Measurements from ENCODE around the gene AUH.

AUH gene

DNA sequence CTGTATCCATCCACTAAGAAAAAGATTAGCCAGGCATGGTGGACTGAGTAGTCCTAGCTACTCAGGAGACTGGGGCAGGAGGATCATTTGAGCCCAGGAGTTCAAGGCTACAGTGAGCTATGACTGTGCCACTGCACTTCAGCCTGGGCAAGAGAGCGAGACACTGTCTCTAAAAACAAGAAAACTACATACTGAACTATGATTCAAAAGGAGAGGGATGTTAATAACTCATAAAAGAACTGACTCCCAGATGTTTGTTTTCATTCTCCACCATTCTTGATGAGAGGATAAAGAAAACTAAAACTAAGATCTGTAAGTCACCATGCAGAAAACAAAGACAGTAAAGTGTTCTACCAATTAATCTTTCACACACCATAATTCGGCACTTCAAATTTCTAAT, 53.5 kb downstream of the AUH start:
- H3K4me3 ChIP-seq (ENCODE audit: low read length), result no peak overlapping the region
- no peak for DNase-seq (ENCODE audit: low read depth)
- TF ChIP-seq, protein P1, sequence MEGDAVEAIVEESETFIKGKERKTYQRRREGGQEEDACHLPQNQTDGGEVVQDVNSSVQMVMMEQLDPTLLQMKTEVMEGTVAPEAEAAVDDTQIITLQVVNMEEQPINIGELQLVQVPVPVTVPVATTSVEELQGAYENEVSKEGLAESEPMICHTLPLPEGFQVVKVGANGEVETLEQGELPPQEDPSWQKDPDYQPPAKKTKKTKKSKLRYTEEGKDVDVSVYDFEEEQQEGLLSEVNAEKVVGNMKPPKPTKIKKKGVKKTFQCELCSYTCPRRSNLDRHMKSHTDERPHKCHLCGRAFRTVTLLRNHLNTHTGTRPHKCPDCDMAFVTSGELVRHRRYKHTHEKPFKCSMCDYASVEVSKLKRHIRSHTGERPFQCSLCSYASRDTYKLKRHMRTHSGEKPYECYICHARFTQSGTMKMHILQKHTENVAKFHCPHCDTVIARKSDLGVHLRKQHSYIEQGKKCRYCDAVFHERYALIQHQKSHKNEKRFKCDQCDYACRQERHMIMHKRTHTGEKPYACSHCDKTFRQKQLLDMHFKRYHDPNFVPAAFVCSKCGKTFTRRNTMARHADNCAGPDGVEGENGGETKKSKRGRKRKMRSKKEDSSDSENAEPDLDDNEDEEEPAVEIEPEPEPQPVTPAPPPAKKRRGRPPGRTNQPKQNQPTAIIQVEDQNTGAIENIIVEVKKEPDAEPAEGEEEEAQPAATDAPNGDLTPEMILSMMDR (conservative IDR thresholded peaks at IDR 0.05; ENCODE audit: low read depth, low read length), result no peak

DNA sequence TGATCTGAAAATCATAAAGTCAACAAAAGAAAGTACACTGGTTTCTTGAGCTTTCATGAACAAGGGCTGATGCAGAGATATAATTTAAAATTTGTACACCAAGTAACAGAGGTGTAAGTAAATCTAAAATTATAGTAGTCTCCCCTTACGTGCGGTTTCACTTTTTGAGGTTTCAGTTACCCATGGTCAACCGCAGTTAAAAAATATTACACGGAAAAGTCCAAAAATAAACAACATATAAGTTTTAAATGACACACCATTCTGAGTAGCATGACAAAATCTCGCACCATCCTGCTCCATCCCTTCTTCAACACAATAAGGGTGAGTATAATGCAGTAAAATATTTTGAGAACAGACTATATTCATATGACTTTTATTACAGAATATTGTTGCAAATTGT, 54.4 kb downstream of the AUH start:
- no peak for DNase-seq (ENCODE audit: low read depth)
- TF ChIP-seq, protein P1 (conservative IDR thresholded peaks at IDR 0.05; ENCODE audit: low read depth, low read length), result no peak
- no peak overlapping the region for H3K4me3 ChIP-seq (ENCODE audit: low read length)

DNA sequence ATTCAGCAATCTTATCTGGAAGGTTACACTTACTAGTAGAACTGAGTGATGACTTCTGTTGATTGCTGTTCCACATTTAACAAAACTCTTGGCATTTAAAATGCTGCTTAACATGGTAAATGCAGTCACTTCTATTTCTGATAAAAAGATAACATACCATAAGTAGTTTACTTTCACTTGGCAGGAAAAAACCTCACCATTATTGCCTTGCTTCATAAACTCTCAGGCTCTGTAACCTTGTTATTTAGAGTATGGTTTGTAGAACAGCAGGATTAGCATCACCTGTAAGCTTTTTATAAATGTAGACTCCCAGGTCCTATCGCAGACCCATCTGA, 55.5 kb downstream of the AUH start:
- H3K4me3 ChIP-seq (ENCODE audit: low read length), result no peak overlapping the region
- TF ChIP-seq, protein P1 (conservative IDR thresholded peaks at IDR 0.05; ENCODE audit: low read depth, low read length), result no peak
- no peak for DNase-seq (ENCODE audit: low read depth)

DNA sequence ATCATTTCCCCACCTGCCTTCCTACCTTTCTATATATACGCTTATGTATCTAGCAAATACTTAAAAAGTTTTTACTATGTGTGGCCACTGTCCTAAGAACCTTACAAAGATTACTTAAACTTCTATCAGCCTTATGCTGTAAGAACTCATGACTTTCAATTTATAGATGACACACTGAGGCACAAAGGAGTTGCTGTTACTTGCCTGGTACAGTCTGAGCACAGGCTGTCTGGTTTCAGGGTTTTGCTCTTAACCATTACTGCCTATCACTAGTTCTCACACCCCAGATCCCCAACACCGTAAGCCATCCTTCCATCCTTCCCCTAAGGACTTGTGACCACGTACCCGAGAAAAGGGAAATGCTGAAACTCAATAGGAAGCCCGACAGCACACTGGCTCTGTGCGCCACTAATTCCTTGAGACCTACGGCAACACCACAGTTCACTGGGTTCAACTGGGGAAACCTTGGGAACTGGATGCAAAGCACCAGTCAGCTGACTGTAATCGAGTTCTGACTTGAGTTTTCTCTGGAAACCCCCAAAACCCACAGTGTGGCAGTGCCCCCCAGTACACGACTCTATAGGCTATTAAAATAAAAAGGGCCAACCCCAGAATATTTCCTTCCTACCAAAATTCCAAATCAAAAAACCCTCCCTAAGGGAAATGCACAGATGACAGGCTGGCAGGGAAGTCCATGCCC, 56.0 kb downstream of the AUH start:
- TF ChIP-seq, protein P1 (conservative IDR thresholded peaks at IDR 0.05; ENCODE audit: low read depth, low read length), result no peak
- no peak overlapping the region for H3K4me3 ChIP-seq (ENCODE audit: low read length)
- DNase-seq (ENCODE audit: low read depth), result no peak

DNA sequence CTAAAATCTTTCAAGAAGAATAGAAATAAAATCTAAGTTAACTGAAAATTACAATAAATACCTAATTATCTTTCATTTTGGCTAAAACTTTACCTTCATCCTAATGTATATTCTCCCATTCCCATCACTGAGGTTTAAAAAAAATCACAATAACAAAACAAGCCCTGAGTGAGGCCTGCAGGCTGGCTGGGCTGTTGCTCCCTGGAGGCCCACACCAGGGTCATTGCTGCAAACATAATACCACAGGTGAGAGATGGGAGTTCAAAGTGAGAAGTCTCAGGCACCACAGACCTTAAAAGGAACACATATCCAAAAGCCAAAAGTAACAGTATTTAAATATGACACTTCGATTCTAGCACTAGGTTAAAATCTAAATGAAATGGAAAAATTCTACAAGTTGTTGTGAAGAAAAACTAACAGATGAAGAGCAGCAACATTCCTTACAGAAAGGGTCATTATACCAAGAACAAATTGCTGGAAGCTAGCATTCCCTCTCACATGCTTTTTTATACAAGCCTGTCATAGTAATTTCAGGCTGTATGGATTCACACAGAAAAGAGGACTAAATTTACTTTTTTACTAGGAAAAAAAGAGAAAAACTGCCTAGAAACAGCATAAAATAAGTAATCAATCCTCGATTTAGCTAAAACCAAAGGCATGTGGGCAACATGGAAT, 57.8 kb downstream of the AUH start:
- no peak overlapping the region for H3K4me3 ChIP-seq (ENCODE audit: low read length)
- DNase-seq (ENCODE audit: low read depth), result no peak
- TF ChIP-seq, protein P1 (conservative IDR thresholded peaks at IDR 0.05; ENCODE audit: low read depth, low read length), result no peak

DNA sequence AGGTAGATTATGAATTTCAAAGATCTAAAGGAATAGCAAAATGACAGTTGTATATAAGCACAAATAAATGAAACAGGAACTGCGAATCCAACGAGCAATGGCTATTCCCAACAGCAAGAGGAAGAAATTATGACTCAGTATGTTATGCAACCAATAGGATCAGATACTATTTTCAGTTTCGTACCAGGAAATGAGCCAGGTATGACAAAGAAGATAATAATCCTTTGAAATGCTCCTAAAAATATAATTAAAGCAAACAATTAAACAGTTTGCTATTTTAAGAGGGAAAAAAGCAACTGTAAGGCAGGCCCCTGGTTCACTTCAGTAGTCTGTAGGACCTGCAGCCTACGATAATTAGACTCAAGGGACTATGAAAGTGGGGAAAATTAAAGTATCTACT, 58.9 kb downstream of the AUH start:
- TF ChIP-seq, protein P1 (conservative IDR thresholded peaks at IDR 0.05; ENCODE audit: low read depth, low read length), result no peak
- H3K4me3 ChIP-seq (ENCODE audit: low read length), result no peak overlapping the region
- peak; percentile 37 for DNase-seq (ENCODE audit: low read depth)

DNA sequence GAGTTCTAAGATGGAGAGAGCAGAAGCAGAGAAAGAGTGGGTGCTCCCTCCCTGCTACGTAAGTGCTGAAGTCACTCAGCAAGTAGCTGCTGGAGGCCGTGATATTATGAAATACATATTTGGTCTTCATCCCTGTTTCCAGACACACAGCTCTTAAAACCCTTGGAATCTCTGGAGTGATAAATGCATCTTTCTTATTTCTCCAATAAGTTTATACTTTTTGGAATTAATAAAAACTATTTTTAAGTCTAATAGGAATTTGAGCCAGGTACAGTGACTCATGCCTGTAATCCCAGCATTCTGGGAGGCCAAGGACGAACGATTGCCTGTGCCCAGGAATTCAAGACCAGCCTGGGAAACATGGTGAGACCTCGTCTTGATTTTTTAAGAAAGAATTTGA, 60.6 kb downstream of the AUH start:
- peak; percentile 46 for DNase-seq (ENCODE audit: low read depth)
- H3K4me3 ChIP-seq (ENCODE audit: low read length), result no peak overlapping the region
- TF ChIP-seq, protein P1 (conservative IDR thresholded peaks at IDR 0.05; ENCODE audit: low read depth, low read length), result no peak

Measured in retinal pigment epithelial cell (primary cell).